ENCODE results near the gene RPLP2.

Gene RPLP2

DNA sequence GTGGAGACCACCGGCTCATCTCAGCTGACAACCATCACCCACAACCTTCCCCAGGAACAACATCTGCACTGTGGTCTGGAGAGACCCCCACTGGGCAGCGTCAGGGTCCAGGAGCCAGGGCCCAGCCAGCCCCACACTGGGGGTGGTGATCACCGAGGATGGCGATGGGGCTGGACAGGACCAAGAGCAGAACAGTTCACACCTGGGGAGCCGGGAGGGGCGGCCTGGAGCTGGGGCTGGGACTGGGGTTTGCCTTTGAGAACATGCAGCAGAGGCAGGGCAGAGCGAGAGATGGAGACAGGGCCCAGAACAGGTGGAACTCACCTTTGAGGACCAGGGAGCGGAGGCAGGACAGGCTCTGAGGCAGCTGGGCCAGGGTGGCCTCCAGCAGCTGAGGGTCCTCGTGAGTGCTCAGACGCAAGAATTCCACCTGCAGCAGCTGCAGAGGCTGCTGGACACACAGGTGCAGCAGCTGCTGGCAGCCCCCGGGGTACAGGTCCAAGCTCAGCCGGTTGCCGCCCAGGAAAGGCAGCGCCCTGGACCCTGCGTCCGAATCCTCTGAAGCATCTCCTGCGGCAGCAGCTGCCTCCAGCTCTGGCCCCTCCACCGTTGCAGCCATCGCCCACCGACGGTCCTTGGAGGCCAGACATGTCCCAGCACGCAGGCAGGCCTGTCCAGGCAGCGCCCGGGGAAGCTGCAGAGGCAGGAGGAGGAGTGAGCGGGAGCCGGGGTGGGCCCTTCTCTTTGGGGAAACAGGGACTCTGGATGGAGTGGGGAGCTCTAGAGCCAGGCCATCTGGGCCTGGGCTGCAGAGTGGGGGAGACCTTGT is 5.8 kb upstream of the RPLP2 start:
- DNase-seq (ENCODE audit: low read depth in 1 of 2, low spot score in 1 of 2): no peak

DNA sequence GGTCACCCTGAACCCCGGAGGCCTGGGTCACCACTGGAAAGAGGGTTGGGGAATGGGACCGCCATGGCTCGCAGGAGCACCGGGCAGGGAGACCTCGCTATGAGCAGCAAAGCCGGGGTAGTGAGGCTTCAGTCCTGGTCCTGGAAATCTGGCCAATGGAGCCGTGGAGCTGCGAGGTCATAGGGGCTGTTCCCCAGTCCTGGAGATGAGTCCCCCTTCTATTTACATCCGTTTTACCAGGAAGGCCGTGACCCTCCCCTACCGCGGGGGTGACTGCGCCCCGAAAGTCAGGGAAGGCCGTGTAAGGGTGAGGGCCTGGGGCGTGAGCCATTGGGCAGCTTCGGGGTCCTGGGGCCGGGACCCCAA is 5.2 kb upstream of the RPLP2 start:
- DNase-seq (ENCODE audit: low read depth in 1 of 2, low spot score in 1 of 2): no peak

DNA sequence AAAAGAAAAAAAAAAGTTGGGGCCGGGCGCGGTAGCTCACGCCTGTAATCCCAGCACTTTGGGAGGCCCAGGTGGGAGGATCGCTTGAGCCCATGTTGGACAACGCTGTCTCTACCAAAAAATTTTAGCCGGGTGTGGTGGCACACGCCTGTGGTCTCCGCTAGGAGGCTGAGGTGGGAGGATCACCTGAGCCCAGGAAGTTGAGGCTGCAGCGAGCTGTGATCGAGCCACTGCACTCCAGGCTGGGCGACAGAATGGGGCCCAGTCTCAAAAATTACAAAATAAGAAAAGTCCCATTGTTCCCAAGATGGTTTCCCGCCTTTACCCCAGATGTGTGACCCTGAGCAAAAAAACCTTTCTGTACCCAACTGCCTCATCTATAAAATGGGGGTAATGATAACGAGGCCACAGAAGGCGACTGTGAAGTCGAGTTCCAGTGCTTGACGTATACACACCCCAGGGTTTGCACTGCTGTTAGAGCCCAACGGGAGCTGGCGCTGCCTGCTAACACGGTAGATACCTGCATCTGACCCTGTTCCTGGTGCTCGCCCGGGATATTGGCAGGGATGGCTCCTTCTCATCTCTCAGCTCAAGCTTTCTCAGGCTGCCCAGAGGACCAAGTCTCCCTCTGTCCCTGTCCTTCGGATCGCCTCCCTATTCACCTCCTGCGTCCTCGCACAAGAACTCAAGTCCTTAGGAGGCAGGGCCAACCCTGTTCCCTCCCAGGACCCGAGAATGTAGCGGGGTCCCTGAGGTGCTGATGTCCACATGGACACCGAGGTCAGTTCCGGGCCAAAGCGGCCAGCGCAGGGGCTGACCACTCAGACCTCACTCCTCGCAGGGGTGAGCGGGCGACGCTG is 1.1 kb upstream of the RPLP2 start:
- DNase-seq (ENCODE audit: low read depth in 1 of 2, low spot score in 1 of 2): no peak

DNA sequence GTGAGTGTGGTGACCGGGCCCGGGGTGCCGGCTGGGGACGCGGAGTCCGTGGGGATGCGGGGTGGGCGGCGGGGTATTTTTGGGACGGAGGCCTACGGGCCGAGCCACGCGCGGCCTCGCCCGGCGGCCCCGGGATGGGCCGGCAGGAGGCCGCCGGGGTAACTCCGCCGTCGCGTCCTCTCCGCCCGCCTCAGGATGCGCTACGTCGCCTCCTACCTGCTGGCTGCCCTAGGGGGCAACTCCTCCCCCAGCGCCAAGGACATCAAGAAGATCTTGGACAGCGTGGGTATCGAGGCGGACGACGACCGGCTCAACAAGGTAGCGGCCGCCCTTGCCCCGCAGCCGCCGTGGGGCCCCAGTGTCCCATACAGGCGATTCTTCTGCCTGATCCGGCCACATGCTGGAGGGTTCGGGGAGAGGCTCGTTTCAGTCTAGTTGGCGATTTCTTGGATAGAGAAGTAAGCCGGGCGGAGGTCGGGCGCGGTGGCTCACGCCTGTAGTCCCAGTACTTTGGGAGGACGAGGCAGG is 337 bp downstream of the RPLP2 start:
- no peak for DNase-seq (ENCODE audit: low read depth in 1 of 2, low spot score in 1 of 2)

GRCh38 chr11:811446-812245 is 1.9 kb downstream of the RPLP2 start:
- DNase-seq (ENCODE audit: low read depth in 1 of 2, low spot score in 1 of 2): no peak

GRCh38 chr11:812390-812789 is 2.6 kb downstream of the RPLP2 start:
- DNase-seq (ENCODE audit: low read depth in 1 of 2, low spot score in 1 of 2): no peak

GRCh38 chr11:813072-813455 is 3.3 kb downstream of the RPLP2 start:
- DNase-seq (ENCODE audit: low read depth in 1 of 2, low spot score in 1 of 2): no peak

GRCh38 chr11:813456-814096 is 3.8 kb downstream of the RPLP2 start:
- no peak for DNase-seq (ENCODE audit: low read depth in 1 of 2, low spot score in 1 of 2)

- no peak for DNase-seq (ENCODE audit: low read depth in 1 of 2, low spot score in 1 of 2)
Observed at GRCh38 chr11:815675-816432, 6.1 kb downstream of the RPLP2 start.

DNA sequence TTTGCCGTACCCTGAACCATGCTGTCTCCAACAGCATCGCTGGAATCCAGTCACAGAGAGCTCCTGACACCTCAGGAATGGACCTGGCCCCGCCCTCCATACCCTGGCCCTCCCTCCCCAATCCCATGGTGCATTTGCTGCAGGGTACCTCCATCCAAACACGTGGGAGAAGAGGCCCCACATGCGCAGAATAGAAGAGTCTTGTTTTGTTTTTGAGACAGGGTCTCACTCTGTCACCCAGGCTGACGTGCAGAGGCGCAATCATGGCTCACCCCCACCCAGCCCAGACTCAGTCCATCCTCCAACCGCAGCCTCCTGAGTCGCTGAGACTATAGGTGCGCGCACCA is 6.6 kb downstream of the RPLP2 start:
- no peak for DNase-seq (ENCODE audit: low read depth in 1 of 2, low spot score in 1 of 2)

- no peak for DNase-seq (ENCODE audit: low read depth in 1 of 2, low spot score in 1 of 2)
Observed at GRCh38 chr11:818396-819128, 8.8 kb downstream of the RPLP2 start, which contains the start of gene PNPLA2. PNPLA2 (plus strand) TSS chr11:818914; CDS start chr11:819719, 805 bp downstream.

GRCh38 chr11:819129-819931 is 9.6 kb downstream of the RPLP2 start:
- DNase-seq (ENCODE audit: low read depth in 1 of 2, low spot score in 1 of 2): peak; percentile 86 to 90

DNA sequence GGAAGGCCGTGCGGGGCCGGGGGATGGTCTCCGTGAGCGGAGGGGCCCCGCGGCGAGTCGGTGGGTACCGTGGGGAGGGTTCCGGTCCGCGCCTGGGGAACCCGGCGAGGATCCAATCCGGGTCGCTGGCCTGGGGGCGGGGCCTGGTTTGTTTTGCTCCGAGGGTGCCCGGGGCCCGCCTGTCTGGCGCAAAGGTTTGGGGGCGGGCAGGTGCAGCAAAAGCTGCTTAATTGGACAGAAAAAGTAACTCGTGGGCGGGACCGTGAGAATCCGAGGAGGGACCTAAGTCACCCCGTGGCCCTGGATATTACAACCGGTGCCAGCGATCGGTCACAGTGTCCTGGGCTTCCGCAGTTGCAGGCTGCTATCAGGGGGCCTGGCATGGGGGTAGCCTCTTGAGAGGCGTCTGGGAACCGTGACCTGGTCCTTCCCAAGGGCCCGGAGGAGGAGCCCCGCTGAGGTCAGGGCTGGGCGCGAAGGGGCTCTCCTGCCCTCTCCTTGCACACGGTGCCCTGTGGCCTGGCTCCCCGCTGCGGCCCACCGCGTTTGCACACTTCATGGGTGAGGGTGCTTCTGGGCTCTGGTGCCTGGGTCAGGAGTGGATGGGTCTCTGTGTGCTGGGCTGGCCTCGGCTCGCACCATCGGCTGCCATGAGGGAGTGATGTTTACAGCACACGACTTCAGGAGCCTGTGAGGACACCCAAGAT is 10.3 kb downstream of the RPLP2 start:
- DNase-seq (ENCODE audit: low read depth in 1 of 2, low spot score in 1 of 2): peak; percentile 86 to 90

DNA sequence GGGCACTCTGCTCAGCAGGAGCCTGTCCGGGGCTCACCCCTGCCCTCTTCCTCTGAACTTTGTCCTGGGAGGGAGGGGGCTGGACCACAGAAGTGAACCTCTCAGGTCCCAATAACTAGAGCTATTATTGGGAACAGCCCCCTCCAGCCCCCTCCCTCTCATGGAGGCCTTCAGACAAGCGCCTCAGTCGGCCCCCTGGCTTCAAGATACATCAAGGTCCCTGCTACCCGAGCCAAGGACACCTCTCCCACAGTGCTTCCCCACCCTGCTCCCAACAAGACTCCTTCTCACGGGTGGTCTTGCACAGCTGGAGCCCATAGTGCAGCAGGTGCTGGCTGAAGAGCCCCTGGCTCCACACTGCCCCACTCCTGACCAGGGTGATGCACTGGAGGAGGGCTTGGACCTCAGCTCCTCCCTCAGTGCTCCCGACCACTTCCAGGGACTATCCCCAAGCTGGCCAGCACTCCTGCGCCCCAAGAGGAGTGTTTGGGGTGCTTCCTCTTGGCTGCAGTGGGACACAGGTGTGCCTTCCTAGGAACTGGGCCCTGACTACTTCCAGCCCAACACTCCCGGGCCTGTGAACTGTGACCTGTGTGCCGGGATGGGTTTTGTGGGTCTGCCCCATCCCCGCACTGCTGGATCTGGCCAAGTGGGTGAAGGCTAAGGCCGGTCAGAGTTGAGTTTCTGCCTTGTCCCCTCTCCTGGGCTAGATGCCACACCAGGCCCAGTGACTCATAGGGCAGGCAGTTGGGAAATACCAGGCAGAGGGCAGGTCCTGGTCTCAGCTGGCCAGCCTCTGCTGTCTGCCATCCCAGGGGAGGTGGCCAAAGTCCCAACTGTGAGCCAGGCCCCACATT is 11.1 kb downstream of the RPLP2 start:
- DNase-seq (ENCODE audit: low read depth in 1 of 2, low spot score in 1 of 2): no peak

GRCh38 chr11:821512-822371 is 12.0 kb downstream of the RPLP2 start:
- no peak for DNase-seq (ENCODE audit: low read depth in 1 of 2, low spot score in 1 of 2)

All from stimulated activated CD4-positive, alpha-beta T cell treated with anti-CD3 and anti-CD28 coated beads, Interleukin-15, amount 100 ng/mL, for 1 hour (primary cell).